ENCODE data around the gene F2. TPM values are rescaled to one million over a fixed set of nuclear protein-coding genes. Genes with fewer than 3 reads are reported as not detected.
"Not testable (repeated sequence)": the region's sequence is repeated elsewhere in the genome, so short reads cannot be mapped to it uniquely, and the experiment has no call there.

The F2 gene
- total RNA-seq: not detected

DNA sequence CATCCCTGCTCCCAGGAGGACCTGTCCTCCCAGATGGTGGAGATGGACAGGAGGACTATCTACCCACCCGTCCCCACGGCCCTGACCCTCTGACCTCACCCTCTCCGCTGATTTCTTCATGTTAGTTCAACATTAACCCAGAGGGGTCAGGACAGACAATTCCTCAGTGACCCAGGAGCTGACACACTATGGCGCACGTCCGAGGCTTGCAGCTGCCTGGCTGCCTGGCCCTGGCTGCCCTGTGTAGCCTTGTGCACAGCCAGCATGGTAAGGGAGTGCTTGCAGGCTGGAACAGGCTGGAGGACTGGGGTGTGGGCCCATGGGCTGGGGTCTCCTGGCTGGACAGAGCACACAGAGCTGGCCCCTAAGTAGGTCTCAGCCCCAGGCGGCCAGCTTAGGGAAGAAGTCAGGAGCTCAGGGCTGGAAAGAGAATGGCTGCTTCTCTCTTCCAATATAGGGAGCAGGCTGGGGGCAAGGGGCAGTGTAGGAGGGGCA lies at the start of gene F2:
F2 (plus strand) TSS at position 166 of the 495 bp plus-strand sequence; CDS start at position 189, 23 bp downstream.
- H3K4me1 ChIP-seq: peaks cover 0 to 9% of the 10 kb centered on the region in 2 donors
- H3K4me3 ChIP-seq (replicated peaks in 1 of 3): no peak within 1 kb of the TSS
- WGBS, 2 donors: 88 to 90% methylated on average over 3 to 7 of the region's 7 CpGs
- H3K27ac ChIP-seq: no peak within 1 kb of the TSS
- no peaks in the 10 kb centered on the region for H3K36me3 ChIP-seq
- no peaks in the 10 kb centered on the region for H3K27me3 ChIP-seq
- H3K9me3 ChIP-seq: no peaks in the 10 kb centered on the region
- TF ChIP-seq, protein P1, sequence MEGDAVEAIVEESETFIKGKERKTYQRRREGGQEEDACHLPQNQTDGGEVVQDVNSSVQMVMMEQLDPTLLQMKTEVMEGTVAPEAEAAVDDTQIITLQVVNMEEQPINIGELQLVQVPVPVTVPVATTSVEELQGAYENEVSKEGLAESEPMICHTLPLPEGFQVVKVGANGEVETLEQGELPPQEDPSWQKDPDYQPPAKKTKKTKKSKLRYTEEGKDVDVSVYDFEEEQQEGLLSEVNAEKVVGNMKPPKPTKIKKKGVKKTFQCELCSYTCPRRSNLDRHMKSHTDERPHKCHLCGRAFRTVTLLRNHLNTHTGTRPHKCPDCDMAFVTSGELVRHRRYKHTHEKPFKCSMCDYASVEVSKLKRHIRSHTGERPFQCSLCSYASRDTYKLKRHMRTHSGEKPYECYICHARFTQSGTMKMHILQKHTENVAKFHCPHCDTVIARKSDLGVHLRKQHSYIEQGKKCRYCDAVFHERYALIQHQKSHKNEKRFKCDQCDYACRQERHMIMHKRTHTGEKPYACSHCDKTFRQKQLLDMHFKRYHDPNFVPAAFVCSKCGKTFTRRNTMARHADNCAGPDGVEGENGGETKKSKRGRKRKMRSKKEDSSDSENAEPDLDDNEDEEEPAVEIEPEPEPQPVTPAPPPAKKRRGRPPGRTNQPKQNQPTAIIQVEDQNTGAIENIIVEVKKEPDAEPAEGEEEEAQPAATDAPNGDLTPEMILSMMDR (IDR thresholded peaks at IDR 0.05): no peak
- TF ChIP-seq POLR2A (IDR thresholded peaks at IDR 0.05): no peak
- no peak for DNase-seq
- intact Hi-C loops (cut with DNase I): no loop called here

DNA sequence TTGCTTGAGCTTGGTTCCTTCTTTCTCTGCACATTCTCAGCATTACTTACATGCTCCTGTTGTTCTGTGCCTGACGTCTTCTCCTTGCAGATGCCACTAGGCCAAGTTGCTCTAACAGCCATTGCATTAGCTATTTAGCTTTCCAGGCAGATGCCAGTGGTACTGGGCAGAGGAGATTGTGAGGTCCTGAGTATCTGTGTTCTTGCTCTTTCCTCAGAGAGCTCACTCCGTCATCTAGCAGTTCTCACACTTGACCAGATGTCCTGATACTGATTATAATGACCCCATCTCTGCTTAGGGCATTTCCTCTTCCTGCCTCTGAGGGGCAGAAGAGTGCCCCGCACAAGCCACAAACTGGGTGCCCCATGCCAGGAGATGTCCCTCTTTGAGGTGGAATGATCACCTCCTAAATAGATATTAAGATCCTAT lies 49.3 kb upstream of the F2 start:
- TF ChIP-seq, protein P1 (IDR thresholded peaks at IDR 0.05): no peak
- TF ChIP-seq POLR2A (IDR thresholded peaks at IDR 0.05): no peak
- peaks cover 46 to 49% of the 10 kb centered on the region in 2 donors for H3K36me3 ChIP-seq
- H3K4me3 ChIP-seq (replicated peaks in 1 of 3): no peak overlapping the region
- H3K4me1 ChIP-seq: peaks cover 31 to 51% of the 10 kb centered on the region in 2 donors
- no peaks in the 10 kb centered on the region for H3K27me3 ChIP-seq
- WGBS, 2 donors: 83 to 92% methylated on average over 3 of the region's 3 CpGs
- H3K9me3 ChIP-seq: no peaks in the 10 kb centered on the region
- no peak overlapping the region for H3K27ac ChIP-seq
- DNase-seq: no peak
- intact Hi-C loops (cut with DNase I): no loop called here

DNA sequence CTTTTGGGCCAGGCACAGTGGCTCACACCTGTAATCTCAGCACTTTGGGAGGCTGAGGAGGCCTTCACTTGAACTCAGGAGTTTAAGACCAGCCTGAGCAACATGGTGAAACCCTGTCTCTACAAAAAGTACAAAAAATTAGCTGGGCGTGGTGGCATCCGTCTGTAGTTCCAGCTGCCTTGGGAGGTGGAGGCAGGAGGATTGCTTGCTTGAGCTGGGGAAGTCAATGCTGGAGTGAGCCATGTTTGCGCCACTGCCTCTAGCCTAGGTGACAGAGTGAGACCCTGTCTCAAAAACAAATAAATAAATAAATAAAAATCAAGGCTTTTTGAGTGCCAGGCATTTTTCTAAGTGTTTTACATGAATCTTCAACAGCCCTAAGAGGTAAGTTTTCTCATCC lies 48.5 kb upstream of the F2 start:
- WGBS, 2 donors: 96 to 97% methylated on average over 3 of the region's 3 CpGs
- H3K27me3 ChIP-seq; DNase-seq; H3K9me3 ChIP-seq; H3K27ac ChIP-seq; intact Hi-C loops (cut with DNase I); H3K4me3 ChIP-seq (replicated peaks in 1 of 3): not testable (repeated sequence)
- Histone ChIP-seq H3K36me3 (peaks cover 40 to 45% of the 10 kb centered on the region in 2 donors), H3K4me1 (peaks cover 39 to 59% of the 10 kb centered on the region in 2 donors)

DNA sequence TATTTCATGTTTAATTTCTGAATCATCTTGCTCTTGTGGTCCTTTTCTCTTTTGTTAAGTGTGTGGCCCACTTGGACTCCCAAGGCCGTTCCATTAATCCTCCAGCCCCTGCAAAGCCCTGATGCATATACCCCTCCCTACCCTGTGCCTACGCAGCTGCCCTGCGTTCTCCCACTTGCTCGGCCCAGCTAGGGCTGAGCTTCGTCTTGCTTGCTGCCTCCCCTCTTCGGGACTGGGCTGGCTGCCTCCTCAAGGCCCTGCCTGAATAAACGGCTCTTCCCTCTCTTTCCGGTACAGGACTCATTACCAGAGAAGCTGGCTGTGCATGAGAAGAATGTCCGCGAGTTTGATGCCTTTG lies 47.1 kb upstream of the F2 start:
- Histone ChIP-seq H3K27ac (peak overlapping the region; percentile 55 to 60 (median 57)), H3K4me3 (replicated peaks in 1 of 3) (no peak overlapping the region), H3K36me3 (peaks cover 38 to 44% of the 10 kb centered on the region in 2 donors), H3K27me3 (no peaks in the 10 kb centered on the region), H3K4me1 (peaks cover 37 to 63% of the 10 kb centered on the region in 2 donors), H3K9me3 (no peaks in the 10 kb centered on the region)
- no peak for TF ChIP-seq POLR2A (IDR thresholded peaks at IDR 0.05)
- TF ChIP-seq, protein P1 (IDR thresholded peaks at IDR 0.05): no peak
- DNase-seq: peak; percentile 86 to 89
- WGBS, 2 donors: 33 to 53% methylated on average over 8 to 10 of the region's 10 CpGs
- intact Hi-C loops (cut with DNase I): no loop called here

DNA sequence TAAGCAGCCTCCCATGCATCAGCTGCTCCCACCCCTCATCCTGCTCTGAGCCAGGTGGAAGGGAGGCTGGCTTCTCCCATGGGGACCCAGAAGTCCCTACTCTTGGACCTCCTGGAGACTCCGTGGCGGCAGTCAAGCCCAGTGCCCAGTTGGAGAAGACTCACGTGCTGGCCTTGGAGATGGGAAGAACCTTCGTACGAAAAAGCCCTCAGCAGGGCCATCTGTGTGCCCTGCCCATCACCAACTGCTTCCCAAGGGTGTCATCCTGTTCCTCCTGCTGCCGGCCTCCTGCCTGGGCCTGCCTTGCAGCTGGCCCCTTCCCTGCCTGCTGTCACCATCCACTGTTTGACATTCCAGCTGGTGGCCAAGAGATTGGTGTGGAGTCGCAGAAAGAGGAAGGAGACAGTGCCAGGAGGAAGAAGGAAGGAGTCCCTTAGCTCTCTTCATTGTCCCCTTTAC lies 46.6 kb upstream of the F2 start:
- H3K36me3 ChIP-seq: peaks cover 40 to 44% of the 10 kb centered on the region in 2 donors
- TF ChIP-seq, protein P1 (IDR thresholded peaks at IDR 0.05): no peak
- TF ChIP-seq POLR2A (IDR thresholded peaks at IDR 0.05): no peak
- H3K9me3 ChIP-seq: no peaks in the 10 kb centered on the region
- peak overlapping the region; percentile 27 to 60 (median 57) for H3K27ac ChIP-seq
- H3K4me3 ChIP-seq (replicated peaks in 1 of 3): no peak overlapping the region
- H3K4me1 ChIP-seq: peaks cover 33 to 59% of the 10 kb centered on the region in 2 donors
- H3K27me3 ChIP-seq: no peaks in the 10 kb centered on the region
- DNase-seq: no peak
- 50 to 52% methylated on average over 3 to 4 of the region's 7 CpGs for WGBS, 2 donors
- intact Hi-C loops (cut with DNase I): no loop called here
